Activated CD4-positive, alpha-beta T cell treated with anti-CD3 and anti-CD28 coated beads, Interleukin-2, amount 50 U/mL, for 1 hour (primary cell): Measurements from ENCODE around the gene VEZT.

ENCODE experiments used
- DNase-seq: peaks from one replicate; pipeline ENCODE4 v3.0.0-alpha.2; 2020

The VEZT gene

DNA sequence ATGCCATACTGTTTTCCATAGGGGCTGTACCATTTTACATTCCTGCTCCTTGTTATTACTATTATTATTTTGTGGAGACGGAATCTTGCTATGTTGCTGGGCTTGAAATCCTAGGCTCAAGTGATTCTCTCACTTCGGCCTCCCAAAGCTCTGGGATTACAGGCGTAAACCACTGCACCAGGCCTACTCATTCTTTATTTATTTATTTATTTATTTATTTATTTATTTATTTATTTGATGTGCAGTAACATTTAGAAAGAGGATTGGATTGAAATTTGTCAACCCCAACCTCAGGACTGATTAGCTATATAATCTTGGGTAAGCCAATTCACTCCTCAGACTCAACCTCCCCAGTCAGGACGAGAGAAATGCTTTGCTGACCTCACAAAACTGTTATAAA, 107.9 kb downstream of the VEZT start:
- no peak for DNase-seq

DNA sequence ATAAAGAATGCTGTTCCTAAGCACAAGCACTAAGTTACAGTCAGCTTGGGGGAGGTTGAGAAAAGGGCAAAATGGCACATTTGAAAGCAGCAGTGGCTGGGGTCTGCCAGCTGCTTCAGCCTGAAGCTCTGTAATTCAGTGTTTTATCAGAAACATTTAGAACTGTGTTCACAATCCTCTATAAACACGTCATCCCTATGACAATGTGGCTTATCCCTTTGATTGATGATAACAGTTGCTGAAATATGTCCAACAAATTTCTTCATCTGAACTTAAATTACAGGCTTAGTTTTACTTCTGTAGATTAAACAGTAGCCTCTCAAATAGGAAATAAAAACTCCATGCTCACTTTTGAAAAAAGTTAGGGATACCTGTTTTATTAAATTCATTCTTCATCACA, 108.8 kb downstream of the VEZT start:
- DNase-seq = no peak

DNA sequence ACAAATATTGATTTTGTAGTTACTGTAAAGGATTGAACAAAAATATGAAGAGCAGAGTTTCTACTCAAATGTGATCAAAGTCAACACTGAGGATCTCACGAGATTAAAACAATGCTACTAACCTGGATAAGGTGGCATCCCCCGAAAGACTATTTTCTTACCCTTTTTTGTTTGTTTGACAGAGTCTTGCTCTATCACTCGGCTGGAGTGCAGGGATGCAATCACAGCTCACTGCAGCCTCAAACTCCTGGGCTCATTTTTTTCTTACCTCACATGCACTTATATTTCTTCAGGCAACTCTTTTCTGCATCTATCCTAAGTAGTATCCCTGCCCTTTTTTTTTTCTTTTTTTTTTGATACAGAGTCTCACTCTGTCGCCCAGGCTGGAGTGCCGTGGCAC, 109.2 kb downstream of the VEZT start:
- no peak for DNase-seq

DNA sequence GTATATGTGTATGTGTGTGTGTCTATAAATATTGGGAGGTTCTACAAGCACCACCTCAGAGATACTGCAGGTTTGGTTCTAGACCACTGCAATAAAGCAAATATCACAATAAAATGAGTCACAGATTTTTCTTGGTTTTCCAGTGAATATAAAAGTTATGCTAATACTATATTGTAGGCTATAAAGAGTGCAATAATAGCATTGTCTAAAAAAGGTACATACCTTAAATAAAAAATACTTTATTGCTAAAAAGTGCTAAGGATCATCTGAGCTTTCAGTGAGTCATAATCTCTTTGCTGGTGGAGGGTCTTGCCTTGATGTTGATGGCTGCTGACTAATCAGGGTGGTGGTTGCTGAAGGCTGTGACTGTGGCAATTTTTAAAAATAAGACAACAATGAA, 111.1 kb downstream of the VEZT start:
- DNase-seq = no peak

DNA sequence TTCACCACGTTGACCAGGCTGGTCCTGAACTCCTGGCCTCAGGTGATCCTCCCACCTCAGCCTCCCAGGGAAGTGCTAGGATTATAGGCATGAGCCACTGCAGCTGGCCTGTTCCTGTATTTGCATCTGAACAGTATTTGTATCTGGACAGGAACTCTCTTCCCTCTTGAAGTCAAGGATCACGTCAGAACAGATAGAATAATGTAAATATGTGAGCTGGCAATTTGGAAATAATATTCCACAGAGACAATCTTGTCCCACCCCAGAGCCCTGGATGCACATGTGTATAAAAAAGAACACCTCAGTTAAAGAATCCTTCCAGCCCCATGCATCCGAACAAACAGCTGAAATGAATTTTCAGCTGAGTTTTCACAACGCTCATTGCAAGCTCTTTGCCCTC, 118.3 kb downstream of the VEZT start:
- DNase-seq = no peak

DNA sequence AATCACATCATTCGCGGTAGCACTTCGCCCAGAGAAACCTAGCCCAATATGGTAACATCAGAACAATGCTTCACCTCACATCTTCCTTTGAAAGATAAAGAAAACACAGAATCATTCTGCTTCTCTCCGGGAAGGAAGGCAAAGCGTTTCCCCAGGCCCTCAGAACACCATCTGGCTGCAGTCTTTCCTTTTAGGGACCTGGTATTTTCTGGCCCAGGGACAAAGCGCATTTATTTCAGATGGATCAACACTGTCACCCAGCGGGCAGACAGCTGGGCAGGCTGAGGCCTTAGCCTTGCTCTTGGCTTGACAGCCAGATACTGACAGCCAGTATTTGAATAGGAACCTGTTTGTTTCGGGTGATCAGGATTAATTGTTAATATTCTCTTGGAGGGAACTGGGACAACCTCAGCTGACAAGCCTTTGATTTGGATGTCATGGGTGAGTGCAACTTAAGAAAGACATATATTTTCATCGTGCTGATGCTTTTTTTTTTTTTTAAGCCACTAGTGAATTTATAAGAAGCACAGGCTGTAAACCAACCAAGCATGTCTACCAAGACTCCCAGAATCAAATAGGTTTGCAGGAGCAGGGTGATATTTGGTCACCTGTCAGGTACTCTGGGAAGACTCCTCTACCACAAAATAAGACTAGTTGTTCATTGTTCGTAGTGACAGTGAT, 118.9 kb downstream of the VEZT start:
- no peak for DNase-seq

DNA sequence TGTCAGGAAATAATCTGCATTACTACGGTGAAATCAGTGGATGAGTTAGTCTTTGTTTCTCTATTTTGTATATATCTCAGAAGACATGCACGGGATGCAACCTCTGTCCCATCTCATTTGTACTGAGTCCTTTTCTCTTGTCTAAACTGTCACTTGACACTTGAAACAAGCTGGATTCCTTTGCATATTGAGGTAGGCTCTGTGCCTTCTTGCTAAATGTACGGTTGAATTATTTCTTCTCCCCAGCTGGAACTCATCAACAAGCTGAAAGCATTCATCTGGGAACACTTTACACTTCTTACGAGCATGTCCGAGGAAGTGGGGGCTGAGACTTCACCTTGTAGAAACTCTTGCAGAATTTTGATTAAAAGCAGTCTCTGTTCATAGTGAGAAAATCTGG, 119.5 kb downstream of the VEZT start:
- no peak for DNase-seq

DNA sequence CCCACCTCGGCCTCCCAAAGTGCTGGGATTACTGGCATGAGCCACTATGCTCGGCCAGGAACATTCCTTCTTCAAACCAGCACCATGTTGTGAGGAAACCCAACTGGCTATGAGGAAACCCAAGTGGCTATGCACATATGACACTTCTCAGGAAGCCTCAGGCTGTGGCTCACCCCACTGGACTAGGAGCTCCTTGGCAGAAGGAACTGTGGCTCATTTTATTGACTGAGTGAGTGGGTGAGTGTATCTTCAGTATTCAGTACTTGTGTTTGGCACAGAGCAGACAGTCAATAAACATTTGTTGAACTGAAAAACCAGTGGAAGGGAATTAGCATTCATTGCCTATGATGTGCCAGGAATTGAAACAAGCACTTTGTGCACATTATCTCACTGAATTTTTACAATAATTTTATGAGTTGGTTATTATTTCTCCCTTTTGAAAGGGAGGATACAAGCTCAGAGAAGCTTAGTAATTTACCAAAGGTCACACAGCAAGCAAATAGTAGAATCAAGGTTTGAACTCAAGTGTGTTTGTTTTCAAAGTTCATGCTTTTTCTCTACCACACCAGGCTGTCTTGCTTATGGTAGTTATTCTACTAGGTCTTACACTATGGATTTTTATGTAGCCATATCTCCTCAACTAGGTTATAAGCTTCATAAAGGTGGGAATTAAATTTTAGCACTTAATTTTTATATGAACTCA, 121.6 kb downstream of the VEZT start:
- DNase-seq = no peak

DNA sequence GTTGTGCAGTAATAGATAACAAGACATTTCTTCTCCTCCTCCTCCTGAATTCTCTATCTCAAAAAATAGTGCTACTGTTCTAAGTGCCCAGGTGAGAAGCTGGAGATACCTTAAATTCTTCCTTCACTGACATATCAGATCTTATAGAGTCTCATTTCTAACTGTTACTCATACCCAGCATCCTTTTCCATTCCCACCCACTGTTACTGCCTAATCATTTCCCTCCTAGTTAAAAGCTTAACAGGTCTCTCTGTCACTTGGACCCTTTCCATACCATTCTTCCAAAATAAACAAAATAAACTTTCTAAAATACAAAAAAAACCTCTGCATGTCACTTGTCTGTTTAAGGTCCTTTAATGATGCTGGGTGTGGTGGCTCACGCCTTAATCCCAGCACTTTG, 124.4 kb downstream of the VEZT start:
- no peak for DNase-seq

DNA sequence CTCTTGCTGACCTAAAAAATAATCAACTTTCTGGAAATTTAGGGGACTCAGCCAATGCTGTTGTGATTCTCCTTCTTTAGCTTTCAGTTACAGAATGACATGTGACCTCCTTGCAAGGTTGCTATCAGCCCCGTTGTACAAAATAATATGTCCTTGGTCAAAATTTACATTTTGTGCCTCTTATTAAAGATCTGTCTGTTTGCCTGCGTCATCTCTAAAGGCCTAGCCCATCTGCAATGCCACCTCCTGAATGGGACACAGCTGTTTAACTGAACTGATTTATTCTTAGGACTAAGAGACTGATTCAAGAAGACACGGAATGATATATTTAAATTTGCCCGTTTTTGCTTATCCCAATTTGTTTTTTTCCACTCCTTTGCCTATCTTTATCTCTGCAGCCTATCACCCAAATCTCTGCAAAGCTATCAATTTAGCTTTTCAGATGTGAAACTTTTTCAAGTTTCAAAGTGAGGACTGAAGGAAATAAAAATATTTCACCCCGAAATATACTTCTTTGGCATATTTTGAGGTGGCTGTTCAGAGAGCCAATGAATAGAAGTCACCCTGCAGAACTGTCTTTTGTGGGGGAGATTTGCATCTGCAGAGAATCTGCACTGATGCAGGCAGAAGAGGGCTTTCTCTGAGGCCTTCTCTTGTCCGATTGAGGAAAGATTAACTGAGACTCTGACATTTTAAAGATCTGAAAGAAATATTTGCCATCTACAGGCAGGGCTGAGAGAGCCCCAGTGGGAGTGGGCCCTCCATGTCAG, 126.0 kb downstream of the VEZT start:
- DNase-seq = no peak

DNA sequence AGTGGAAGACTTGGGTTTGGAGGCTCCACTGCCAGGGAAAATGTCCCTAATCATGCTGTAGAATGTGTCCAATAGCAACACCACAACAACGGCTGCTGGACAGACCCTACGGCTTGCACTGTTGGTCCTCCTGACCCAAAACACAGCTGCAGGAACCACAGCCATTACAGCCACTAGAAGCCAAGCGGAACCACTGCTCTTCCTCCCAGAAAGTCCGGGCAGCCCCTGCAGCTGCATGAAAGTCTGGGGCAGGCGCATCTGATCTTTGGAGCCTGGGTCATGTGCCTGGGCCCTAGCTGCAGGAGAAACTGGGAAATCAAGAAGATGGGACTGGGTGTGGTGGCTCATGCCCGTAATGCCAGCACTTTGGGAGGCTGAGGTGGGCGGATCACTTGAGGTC, 131.7 kb downstream of the VEZT start:
- no peak for DNase-seq

DNA sequence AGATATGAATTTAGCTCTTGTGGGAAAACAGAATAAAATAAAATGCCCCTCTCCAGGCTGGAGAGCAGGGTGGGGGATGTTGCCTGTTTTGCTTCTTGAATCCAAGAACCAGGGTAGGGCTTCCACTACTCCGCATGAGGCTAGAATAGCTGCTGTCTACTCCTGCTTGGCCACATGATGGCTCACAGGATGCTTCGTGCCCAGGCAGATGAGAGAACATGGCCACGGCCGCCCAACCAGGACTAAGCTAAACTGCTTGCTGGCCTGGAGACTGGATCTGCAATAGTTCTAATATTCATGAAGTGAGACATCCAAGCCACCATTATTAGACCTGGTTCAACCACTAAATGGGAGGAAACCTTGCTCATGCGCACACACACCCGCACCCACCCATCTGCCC, 134.1 kb downstream of the VEZT start:
- DNase-seq = no peak
